HG03280 (cell line): ENCODE measurements around the gene ATP6AP2.
A peak's percentile ranks its signal among the peaks of the same experiment; 100 is the strongest.
"Not testable (repeated sequence)": the region's sequence is repeated elsewhere in the genome, so short reads cannot be mapped to it uniquely, and the experiment has no call there.

ENCODE experiments used
- ATAC-seq: cut with Tn5 transposase; IDR thresholded peaks from one replicate; pipeline ENCODE4 v1.9.1; 2021; ENCODE audit warnings: mild to moderate bottlenecking, moderate library complexity; ENCODE audit not compliant: unreplicated experiment

The ATP6AP2 gene, protein sequence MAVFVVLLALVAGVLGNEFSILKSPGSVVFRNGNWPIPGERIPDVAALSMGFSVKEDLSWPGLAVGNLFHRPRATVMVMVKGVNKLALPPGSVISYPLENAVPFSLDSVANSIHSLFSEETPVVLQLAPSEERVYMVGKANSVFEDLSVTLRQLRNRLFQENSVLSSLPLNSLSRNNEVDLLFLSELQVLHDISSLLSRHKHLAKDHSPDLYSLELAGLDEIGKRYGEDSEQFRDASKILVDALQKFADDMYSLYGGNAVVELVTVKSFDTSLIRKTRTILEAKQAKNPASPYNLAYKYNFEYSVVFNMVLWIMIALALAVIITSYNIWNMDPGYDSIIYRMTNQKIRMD

DNA sequence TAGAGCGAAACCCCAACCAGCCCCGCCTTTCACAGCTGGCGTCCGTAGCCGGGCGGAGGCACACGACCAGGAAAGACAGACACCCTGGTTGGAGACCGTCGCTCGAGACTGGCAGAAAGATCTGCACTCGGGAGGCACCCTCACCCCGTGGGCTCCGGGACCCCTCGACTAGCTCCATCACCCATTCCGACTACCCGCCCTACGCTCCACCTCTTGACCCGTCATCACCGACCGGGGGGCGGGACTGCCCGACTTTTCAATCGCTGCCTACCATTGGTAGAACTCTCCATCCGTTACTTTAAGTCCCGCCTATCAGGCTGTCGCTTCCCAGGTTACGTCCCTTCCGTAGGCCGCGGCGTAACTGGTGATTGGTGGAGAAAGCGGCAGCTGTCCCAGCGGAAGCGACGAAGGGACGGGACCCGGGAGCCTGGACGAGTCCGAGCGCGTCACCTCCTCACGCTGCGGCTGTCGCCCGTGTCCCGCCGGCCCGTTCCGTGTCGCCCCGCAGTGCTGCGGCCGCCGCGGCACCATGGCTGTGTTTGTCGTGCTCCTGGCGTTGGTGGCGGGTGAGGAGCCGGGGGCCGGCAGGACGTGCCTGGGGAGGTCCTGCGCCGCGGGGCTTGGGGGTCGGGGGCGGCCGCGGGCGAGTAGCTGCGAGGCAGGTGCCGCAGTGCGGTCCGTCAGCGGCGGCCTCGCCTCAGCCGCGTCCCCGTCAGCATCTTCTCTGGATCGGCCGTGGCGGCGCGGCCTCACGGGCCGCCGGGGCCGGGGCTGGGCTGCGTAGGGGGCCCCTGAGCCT lies at the start of gene ATP6AP2:
TSS of gene ATP6AP2 (plus strand) at position 434 of the 799 bp plus-strand sequence. CDS start at position 530, 96 bp downstream.
- ATAC-seq = peak; percentile 96

DNA sequence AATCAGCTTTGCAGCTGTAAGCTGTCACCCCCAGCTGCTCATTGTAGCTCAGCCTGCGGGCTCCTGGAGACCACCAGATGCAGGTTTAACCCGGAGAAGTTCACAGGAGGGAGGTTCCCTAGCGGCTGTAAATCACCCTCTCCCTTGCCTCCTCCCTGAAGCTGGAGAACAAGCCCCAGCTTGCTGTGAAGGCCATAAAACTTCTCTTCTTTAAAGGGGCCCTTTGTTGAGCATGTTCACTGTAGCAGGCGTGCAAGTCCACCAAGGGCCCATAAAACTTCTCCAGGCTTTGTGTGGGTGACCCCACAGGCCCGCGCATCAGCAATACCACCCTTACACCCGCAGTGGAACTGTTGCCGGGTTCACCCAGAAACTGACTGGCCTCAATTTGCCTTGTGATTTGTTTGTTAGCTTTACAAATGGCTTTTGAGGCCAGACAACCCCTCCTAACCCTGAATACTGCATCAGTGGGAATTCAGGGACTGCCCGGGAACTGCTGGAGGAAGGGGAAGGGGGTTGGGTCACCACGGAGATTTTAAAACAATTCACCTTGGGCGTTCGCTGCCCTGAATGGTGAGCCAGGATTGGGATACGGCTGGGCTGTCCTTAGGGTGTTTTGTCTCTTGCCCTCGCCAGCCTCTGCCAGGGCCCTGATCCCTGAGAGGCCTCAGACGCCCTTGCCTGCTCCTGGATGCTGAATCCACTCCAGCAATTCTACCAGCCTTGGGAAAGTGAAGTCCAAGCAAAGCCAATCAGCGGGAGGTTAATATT lies 49.5 kb upstream of the ATP6AP2 start:
- no peak for ATAC-seq

DNA sequence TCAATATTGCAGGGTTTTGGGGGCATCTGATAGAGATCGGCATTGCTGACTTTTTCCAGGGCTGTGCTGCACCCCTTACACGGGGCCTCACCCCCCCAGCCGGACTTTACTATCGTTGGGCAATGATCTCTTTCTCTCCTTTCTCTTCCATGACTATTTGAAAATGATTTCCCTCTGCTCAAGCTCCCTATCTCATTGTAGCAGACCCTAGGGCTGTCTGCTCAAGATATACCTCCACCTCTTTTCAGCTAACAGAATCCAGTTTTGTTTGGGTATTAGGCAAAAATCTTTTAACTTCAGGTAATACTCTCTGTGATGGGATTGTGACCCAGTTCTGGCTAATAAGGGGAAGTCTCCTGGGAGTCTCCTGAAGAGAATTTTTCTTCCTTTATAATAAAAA lies 43.5 kb upstream of the ATP6AP2 start:
- no peak for ATAC-seq

DNA sequence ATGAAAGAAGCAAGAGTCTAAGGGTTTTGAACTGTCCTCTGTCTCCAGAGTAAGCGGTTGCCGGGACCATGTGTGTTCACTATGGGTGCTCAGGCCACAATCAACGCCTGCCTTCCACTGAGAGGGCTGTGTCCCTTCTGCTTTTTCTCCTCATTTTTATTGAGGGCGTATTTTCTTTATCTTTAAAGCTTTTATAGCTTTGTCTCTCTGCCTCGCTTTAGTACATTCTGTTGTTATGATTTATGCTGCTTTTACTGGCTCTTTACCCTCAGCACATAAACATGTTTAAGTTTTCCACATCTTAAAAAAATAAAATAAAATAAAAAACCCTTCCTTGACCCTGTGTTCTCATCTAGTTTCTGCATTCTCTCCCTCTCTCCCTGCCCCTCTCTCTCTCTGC lies 42.4 kb upstream of the ATP6AP2 start:
- no peak for ATAC-seq

DNA sequence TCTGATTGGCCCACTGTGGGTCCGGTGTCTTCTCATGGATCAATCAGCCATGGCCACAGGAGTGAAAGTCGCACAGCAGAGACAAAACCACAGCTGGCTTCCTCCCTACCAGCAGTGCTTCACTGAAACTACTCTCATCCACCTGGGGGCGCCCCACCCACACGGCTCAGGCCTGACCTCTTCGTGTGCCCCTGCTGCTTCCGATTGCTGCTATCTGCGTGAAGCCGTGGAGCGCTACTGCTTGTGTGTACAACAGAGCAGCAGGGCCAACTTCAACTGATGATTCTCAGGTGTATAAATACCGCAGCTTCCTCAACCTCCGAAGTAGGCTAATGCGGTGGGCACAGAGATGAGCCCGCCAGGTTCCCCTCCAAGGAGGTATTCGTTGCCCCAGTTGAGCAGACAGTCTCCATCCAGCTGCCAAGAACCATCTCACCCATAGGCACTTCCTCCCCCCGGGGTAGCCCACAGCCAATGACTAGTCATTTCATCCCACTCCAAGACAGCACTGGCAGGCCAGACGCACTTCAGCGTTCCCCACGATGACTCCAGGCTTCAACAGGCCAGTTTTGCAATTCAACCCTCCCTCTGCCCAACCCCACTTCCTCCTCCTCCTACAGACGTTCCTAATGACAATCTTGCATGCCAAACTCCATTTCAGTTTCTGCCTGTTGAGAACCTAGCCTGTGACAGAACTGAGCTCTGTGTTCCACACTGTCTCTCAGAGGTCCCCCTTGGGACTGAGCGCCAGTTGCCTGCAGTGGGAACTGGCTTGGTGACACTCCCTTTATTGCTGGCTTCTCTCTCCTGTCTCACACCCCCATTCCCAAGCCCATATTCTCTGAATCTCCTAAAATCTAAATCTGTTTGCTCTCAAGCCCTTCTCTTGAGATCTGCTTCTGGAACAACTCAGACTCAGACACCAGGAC lies 41.3 kb upstream of the ATP6AP2 start:
- no peak for ATAC-seq

DNA sequence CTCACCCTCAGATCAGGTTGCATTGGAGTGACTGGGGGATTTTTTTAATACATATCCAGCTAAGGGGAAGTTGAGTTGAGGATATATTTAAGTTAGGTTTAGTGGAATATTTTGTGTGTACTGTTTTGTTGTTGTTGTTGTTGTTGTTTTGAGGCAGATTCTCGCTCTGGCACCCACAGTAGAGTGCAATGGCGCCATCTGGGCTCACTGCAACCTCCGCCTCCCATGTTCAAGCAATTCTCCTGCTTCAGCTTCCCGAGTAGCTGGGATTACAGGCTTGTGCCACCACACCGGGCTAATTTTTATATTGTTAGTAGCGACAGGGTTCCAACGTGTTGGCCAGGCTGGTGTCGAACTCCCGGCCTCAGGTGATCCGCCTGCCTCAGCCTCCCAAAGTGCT lies 38.6 kb upstream of the ATP6AP2 start:
- no peak for ATAC-seq

DNA sequence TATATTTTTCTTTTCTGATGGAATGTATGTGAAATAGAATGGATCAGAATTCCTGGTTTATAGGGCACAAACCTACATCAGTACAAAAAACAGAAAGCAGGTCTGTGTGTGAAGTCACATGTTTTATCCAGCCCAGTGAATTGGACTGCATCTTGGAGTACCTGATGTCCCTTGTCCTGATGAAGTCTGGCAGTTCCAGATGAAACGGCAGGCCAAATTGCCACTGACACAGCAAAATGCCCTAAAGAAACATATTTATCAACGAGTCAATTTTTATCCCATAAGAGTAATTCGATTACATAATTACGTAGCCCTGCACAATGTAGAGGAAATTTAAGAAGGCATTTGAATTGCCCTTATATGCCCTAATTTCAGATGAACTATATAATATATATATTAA lies 37.8 kb upstream of the ATP6AP2 start:
- ATAC-seq = no peak

DNA sequence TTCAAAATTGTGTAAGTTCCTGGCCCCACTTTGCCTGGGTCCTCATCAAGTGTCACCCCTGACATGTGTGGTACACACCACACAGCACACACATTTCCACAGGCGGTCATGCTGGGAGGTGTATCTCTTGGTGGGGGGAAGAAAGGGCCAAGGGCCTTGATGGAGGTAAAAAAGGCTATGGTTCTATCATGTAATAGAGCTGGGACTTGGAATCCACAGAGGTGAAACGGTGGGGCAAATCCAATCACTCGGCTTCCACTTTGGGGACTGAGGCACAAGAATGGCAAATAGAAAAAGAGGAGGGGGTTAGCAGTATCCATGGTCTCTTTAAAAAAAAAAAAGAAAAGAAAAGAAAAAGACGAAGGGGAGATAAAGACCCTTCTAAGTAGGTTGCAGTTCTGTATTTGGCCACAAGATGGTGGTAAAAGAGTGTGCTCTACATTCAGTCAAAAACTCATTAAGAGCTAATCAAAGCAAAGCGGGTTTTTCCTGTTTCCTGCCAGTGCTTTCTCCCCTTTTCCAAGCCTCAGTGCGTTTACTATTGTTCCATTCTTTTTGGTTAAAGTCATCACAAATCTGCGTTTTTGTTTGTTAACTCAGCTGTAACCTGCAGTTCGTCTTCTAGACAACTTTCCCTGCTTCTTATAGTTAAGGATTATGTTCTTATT lies 37.0 kb upstream of the ATP6AP2 start:
- ATAC-seq = no peak

DNA sequence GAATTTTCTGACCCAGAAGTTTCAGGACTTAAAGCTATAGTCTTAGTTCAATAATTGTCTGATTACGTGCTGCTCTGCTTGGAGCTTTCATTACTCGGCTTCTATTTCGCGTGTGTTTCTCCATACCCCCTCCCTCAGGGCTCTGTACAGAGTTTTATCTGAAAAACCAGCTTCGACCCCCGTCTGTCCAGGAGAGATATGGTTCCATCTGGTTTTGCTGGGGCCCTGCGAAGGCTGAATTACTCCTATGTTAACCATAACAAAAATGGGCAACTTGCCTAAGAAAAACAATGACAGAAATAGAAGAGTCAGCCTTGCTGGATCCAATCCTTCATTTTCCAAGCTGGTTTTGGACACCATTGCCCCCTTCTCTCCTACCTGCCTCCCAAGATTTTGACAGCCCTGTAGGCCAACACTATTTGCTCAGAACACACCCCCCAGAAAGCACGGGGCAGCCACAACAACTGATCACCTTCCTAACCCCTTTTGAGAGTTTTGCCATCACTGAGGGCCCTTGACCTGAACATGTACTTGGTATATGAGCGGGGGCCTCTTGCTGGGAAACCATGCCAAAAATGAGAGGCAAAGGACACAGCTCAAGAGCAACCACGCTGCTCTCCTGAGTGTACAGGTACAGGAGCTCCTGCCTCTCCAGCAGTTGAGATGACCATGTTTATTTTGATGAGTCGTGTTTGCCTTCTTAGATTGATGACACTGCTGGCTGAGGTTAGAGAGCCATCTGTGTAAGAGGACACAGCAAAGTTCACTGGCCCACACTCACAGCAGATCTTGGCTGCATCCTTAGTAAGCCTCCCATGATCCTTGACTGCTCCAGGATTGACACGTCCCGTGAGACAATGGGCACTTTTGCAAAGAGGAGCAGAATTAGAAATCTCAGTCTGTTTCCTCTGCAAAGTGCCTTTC lies 36.2 kb upstream of the ATP6AP2 start:
- no peak for ATAC-seq

DNA sequence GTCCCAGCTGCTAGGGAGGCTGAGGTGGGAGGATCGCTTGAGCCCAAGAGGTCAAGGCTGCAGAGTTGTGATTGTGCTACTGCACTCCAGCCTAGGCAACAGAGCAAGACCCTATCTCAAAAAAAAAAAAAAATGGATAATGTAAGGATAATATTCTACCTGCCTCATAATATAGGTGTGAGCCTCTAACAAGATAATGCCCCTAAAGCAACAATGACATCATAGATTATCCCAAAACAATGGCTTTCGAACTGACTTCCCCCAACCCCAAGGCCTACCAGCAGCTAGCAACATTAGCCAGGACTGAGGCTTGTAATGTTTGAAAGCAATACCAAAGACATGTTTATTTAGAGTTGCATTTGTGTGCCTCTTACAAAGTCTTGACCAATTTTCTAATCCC lies 33.9 kb upstream of the ATP6AP2 start:
- no peak for ATAC-seq

DNA sequence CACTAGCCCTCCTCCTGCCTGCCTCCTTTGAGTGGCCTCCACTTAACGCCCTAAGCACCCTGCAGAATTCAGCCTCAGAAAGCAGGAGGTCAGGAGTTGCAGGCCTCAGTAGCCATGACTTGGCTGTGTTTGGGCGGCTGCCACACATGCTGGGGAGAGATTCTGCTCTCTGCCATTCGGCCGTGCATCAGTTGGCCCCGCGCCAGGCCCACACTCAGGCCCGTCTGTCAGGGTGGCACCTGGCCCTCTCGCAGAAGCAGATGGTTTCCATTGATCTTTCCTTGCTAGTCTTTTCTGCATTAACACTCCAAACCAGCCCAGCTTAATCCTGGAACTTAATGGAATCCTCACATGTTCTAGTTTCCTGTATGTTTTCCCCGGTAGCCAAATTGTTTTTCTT lies 30.7 kb upstream of the ATP6AP2 start:
- ATAC-seq = no peak

DNA sequence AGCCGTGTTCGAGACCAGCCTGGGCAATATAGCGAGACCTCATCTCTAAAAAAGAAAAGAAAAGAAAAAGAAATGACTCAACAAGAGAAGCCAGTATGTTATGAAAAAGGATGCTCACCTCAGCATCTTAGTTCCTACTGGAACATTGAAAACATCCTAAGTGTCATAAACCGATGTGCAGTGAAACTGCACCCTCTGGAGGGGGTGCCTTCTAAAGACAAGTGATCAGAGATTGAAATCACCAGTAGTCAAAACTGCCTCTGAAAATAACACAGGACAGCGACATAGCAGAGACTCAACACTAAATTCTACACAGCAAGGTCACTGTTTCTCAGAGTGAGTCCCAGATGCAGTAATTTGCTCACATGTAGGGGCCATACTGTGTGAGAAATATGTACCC lies 28.0 kb upstream of the ATP6AP2 start:
- no peak for ATAC-seq

DNA sequence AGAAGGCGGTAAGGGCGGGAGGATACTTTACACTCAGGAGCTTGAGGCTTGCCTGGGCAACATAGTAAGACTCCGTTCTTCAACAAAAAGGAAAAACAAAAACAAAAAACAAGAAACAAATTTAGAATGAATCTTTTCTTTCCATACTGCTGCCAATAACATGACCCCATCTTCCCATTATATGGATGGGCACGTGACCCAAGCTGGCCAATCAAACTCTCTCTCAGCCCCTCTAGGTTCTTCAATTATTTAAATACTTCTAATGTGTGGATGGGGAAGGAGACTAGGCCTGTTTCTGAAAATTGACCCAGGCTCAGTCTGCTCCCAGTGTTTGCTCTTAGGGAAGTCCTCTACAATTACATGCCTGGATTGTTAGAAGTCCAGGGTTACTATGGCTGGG lies 22.2 kb upstream of the ATP6AP2 start:
- ATAC-seq = no peak

DNA sequence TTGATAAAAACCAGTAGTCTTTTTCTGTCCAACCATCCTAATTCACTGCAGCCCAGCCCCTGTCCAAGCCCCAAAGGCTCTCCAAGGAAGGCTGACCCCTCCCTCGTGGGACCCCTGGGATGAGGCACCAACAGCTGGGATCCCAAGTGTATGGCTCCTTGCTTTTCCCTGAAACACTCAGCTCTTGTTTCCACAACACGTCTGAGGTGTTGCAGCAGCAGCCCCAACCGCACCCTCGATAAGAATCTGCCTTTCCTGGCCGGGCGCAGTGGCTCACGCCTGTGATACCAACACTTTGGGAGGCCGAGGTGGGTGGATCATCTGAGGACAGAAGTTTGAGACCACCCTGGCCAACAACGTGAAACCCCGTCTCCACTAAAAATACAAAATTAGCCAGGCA lies 17.0 kb upstream of the ATP6AP2 start:
- ATAC-seq = no peak

DNA sequence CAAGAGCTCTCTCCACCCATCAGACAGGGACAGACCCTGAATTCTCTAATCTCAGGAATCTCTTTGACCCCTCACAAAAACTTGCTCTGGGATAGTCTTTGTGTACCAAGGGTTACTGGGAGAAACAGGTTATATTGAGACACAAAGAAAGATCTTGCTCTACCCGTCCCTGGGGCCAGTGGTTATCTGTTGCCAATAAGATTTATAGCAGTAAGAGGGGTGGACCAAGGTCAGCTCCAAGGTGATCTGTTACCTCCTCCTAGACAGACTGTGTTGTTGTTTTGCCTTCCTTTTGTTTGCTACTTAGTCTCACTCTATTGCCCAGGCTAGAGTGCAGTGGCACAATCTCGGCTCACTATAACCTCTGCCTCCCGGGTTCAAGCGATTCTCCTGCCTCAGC lies 16.3 kb upstream of the ATP6AP2 start:
- no peak for ATAC-seq

DNA sequence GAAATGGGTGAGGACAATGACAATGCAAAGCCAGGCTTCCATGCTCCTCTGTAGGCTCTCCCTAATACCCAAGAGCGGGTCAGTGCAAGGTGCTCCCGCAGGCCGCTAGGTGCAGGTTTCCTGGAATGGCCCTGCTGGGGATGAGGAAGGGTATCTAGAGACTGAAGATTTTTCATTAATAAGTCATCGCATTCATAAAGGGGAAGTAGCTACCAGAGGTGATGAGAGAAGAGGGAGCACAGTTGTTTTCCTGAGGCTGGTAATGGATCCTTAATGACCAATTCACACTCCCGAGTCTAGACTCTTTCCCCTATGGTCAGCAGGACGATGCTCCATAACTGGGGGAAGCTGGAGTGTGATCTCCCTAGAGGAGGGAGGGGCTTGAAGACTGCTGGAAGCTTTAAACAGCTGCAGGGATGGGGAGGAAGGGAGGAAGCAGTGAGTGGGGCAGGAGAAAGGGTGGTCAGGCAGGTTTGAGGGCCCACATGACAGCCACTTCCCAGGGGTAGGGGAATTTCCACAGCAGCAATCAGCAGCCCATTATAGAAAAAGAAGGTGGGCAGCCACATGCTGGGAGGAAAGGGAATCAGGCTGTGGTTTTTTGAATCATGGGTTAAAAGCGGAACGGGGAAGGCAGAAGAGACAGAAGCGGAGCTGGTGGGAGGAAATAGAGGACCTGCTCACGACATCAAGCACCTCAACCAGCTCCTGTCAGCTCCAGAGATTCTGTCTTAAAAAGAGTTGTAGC lies 10.2 kb upstream of the ATP6AP2 start:
- no peak for ATAC-seq

DNA sequence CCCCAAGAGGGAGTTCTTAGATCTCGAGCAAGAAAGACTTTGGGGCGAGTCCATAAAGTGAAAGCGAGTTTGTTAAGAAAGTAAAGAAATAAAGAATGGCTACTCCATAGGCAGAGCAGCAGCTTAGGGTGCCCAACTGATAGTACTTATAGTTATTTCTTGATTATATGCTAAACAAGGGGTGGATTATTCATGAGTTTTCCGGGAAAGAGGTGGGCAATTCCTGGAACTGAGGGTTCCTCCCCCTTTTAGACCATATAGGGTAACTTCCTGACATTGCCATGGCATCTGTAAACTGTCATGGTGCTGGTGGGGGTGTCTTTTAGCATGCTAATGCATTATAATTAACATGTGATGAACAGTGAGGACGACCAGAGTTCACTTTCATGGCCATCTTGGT lies 9.6 kb upstream of the ATP6AP2 start:
- ATAC-seq = not testable (repeated sequence)

DNA sequence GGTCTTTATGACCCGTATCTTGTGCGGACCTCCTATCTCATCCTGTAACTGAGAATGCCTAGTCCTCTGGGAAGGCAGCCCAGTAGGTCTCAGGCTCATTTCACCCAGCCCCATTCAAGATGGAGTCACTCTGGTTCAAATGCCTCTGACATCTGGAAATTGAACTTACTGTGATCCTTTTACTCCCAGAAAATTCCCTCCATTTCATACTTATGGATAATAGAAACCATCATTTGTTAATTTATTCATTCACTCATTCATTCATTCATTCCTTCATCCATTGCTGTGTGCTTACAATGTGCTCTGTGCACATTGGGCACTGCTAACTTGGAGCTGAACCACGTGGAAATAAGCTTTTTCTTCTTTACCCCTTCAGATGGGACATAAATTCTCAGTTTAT lies 9.2 kb upstream of the ATP6AP2 start:
- no peak for ATAC-seq
